Ishikawa (cell line): ENCODE results near the gene EFNA3.
A peak's percentile ranks its signal among the peaks of the same experiment; 100 is the strongest.

Source experiments
- CEBPB ChIP-seq: IDR thresholded peaks from 2 replicates; pipeline ENCODE4 v1.6.1; 2012
- CREB1 ChIP-seq: IDR thresholded peaks from 2 replicates; pipeline ENCODE4 v1.6.1; 2012; ENCODE audit warnings: low read depth
- EGR1 ChIP-seq: IDR thresholded peaks from 2 replicates; pipeline ENCODE4 v1.6.1; 2012
- EP300 ChIP-seq: IDR thresholded peaks from 2 replicates; pipeline ENCODE4 v1.6.1; 2012; ENCODE audit warnings: borderline replicate concordance
- FOXM1 ChIP-seq: IDR thresholded peaks from 2 replicates; pipeline ENCODE4 v1.6.1; 2012; ENCODE audit warnings: low read depth, borderline replicate concordance
- MAX ChIP-seq: IDR thresholded peaks from 2 replicates; pipeline ENCODE4 v1.6.1; 2012
- NFIC ChIP-seq: IDR thresholded peaks from 2 replicates; pipeline ENCODE4 v1.6.1; 2012
- RAD21 ChIP-seq: IDR thresholded peaks from 2 replicates; pipeline ENCODE4 v1.6.1; 2012; ENCODE audit warnings: low read depth
- REST ChIP-seq: IDR thresholded peaks from 2 replicates; pipeline ENCODE4 v1.6.1; 2012; ENCODE audit warnings: low read depth, mild to moderate bottlenecking
- TAF1 ChIP-seq: IDR thresholded peaks from 2 replicates; pipeline ENCODE4 v1.6.1; 2012; ENCODE audit warnings: low read depth, mild to moderate bottlenecking
- TCF12 ChIP-seq: IDR thresholded peaks from 2 replicates; pipeline ENCODE4 v1.6.1; 2012; ENCODE audit warnings: low read depth
- TEAD4 ChIP-seq: IDR thresholded peaks from 2 replicates; pipeline ENCODE4 v1.6.1; 2012
- USF1 ChIP-seq: IDR thresholded peaks from 2 replicates; pipeline ENCODE4 v1.6.1; 2012
- YY1 ChIP-seq: IDR thresholded peaks from 2 replicates; pipeline ENCODE4 v1.6.1; 2012; ENCODE audit warnings: low read depth
- ZBTB7A ChIP-seq: IDR thresholded peaks from 2 replicates; pipeline ENCODE4 v1.6.1; 2012; ENCODE audit warnings: low read depth

EFNA3 gene

DNA sequence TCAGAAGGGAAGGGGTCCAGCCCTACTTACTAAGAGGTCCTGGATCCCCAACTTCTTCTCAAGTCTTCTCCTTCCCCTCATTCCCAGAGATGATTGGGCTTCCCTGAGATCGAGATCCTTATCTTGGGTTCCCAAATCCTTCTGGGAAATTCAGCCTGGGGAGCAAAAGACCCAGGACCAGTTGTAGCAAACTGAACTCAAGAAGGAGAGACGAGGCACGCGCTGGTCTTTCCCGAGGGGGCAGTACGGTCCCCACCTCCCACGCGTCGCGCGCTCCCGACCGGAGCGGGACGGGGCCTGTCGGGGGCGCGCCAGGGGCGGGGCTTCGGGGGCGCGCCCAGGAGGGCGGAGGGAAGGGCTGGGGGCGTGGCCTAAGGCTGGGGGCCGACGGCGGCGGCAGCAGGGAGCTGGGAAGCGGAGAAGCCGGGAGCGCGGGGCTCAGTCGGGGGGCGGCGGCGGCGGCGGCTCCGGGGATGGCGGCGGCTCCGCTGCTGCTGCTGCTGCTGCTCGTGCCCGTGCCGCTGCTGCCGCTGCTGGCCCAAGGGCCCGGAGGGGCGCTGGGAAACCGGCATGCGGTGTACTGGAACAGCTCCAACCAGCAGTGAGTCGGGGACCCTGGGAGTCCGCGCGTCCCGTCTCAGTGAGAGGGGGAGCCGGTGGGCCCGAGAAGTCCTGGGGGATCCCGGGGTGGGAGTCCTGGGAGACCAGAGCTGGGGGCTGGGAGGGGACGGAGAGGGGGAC, at the start of gene EFNA3:
TSS of gene EFNA3 (plus strand) at position 369 of the 741 bp plus-strand sequence. CDS start at position 474, 105 bp downstream.
- peak; percentile 95 for TF ChIP-seq EGR1
- no peak for TF ChIP-seq MAX

DNA sequence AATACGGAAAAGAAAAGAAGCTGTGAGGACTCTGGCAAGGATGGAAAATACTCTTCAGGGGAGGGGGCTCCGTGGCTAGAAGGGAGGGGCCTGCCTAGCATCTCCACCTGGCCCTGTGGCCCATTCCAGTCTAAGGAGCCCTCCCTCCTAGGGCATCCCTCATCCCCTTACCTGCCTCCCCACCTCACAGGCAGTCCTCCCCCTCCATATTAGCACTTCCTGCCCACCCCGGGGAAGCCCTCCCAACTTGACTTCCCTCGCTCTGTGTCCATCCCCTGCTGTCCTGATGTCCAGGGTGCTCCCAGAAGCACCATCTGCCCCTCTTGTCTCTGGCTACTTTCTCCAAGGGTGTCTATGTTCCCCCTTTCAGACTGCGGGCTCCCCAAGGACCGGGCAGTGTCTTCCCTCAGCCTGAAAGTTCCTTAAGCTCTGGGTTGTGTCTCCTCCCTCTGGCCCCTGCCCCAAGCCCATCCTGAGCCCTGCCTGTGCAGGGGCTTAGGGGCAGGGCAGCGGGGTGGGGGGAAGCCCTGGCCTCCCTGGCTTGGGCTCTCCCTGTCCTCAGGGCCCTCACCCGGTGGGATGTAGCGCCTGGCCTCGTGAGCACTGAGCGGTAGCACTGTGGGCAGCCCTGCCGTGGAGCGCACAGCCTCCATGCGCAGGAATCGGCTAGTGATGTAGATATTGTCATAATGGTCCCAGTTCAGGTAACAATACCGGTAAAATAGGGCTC, 49.0 kb upstream of the EFNA3 start:
- TF ChIP-seq EGR1 (no peak), TEAD4 (no peak)

GRCh38 chr1:155030243-155030795, 48.3 kb upstream of the EFNA3 start:
- TF ChIP-seq CREB1 (no peak), EGR1 (no peak), CEBPB (no peak), ZBTB7A (no peak), RAD21 (no peak), NFIC (no peak)

DNA sequence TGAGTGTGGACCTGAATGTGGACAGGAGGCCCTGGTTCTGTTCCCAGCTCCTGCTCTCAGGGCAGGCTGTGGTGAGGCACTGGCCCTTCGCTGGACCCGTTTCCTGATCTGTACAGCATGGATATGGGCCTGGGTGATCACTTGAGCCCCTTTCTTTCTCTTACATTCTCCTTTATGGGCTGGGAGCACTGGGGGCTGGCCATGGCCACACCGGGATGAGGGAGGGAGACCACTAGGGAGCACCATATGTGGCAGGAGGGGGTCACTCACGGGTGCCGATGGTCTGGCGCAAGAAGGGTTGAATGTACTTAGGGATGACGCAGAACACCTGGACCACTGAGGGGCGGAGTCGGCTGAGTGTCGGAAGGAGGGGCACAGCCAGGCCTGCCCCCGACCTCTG, 47.7 kb upstream of the EFNA3 start:
- TF ChIP-seq YY1 (no peak), EP300 (no peak), TEAD4 (no peak), NFIC (no peak), MAX (no peak), REST (no peak), USF1 (no peak), CREB1 (no peak), EGR1 (no peak), RAD21 (no peak), TAF1 (no peak), FOXM1 (no peak), CEBPB (no peak), TCF12 (no peak), ZBTB7A (no peak)

- TF ChIP-seq MAX = no peak
- TF ChIP-seq CEBPB = no peak
- TF ChIP-seq REST = no peak
- no peak for TF ChIP-seq TEAD4
- TF ChIP-seq USF1 = no peak
Measured at GRCh38 chr1:155032886-155033285, 45.8 kb upstream of the EFNA3 start.

DNA sequence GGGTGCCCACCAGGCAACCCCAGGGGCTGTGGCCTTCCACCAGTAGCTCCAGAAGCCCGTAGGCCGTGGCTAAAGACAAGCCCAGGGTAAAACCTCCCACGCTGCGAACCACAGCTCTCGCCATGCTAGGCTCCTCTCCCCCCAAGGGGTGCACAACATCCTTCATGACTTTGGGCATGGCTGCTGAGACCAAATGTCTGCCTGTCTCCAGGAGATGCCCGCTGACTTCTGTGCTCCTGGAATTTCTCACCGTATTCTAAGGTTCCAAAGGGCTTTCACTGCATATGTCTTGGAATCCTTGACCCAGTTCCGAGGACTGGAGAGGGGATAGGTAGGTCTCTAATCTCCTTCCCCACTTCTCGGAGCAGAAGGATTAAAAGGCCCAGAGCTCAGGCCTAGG, 45.1 kb upstream of the EFNA3 start, which contains the start of the genes DCST1 and DCST2:
TSS of gene DCST1 (plus strand) at position 301 of the 400 bp plus-strand sequence. CDS start 213 bp downstream, outside the sequence.
TSS of gene DCST2 (minus strand) at position 258 of the 400 bp plus-strand sequence. CDS start at position 178, 80 bp downstream.
- TF ChIP-seq CEBPB (no peak), TCF12 (no peak), TAF1 (no peak), USF1 (no peak), YY1 (no peak), RAD21 (no peak), ZBTB7A (no peak), NFIC (no peak), TEAD4 (no peak), REST (no peak), FOXM1 (no peak), MAX (no peak), CREB1 (no peak), EGR1 (no peak), EP300 (no peak)
